IMR-90 (cell line): ENCODE measurements around the gene PSENEN. TPM values are rescaled to one million over a fixed set of nuclear protein-coding genes. Genes with fewer than 3 reads are reported as not detected.

Source experiments
- ATAC-seq: fragments of 200-7000 bp; cut with Tn5 transposase; 2 replicates; pipeline ENCODE4 v1.9.1; 2020; ENCODE audit warnings: low read depth, mild to moderate bottlenecking, moderate library complexity
- BruUV-seq: library from RNA; stranded (reverse); fragments of 400-500 nt; replicated peaks from 2 replicates; lab custom pipeline; 2021; lab: Mats Ljungman, UMichigan
- CTCF ChIA-PET: fragments of 300-600 bp; formaldehyde crosslinking; extraction: SDS; loops from one replicate; lab custom pipeline; 2021; ENCODE audit warnings: antibody characterized with exemption; lab: Yijun Ruan, JAX
- POLR2A ChIA-PET: fragments of 300-600 bp; sonication (Branson Sonifier 250); formaldehyde crosslinking; loops from one replicate; lab custom pipeline; 2022; ENCODE audit warnings: antibody characterized with exemption; ENCODE audit not compliant: unreplicated experiment; lab: Charles Lee
- DNase-seq: peaks from one replicate; pipeline ENCODE4 v3.0.0; 2013
- H2AFZ ChIP-seq: replicated peaks from 2 replicates; pipeline ENCODE3; 2013; ENCODE audit warnings: low read length, mild to moderate bottlenecking; ENCODE audit not compliant: poor library complexity
- H2AK5ac ChIP-seq: 2 replicates; pipeline ENCODE4 v1.6.1; 2013; ENCODE audit warnings: low read depth, low read length, inconsistent platforms
- H2AK9ac ChIP-seq: replicated peaks from 2 replicates; pipeline ENCODE3; 2013; ENCODE audit warnings: mild to moderate bottlenecking, low read depth, low read length, moderate library complexity; ENCODE audit not compliant: poor library complexity
- H2BK120ac ChIP-seq: 2 replicates; pipeline ENCODE4 v1.6.1; 2013; ENCODE audit warnings: low read depth, low read length, inconsistent platforms
- H2BK15ac ChIP-seq: 3 replicates; pipeline ENCODE4 v1.6.1; 2013; ENCODE audit warnings: low read depth, low read length, inconsistent platforms
- H2BK20ac ChIP-seq: 2 replicates; pipeline ENCODE4 v1.6.1; 2013; ENCODE audit warnings: low read depth, mild to moderate bottlenecking, inconsistent platforms, low read length, moderate library complexity
- H2BK5ac ChIP-seq: 2 replicates; pipeline ENCODE4 v1.6.1; 2013; ENCODE audit warnings: mild to moderate bottlenecking, low read depth, low read length, inconsistent platforms; ENCODE audit not compliant: poor library complexity, severe bottlenecking
- H3K14ac ChIP-seq: replicated peaks from 2 replicates; pipeline ENCODE4 v1.6.1; 2013; ENCODE audit warnings: low read depth, low read length, inconsistent platforms
- H3K18ac ChIP-seq: 2 replicates; pipeline ENCODE4 v1.6.1; 2013; ENCODE audit warnings: low read depth, low read length, control low read depth
- H3K23ac ChIP-seq: 2 replicates; pipeline ENCODE4 v1.6.1; 2013; ENCODE audit warnings: low read depth, low read length, inconsistent platforms
- H3K27ac ChIP-seq: 2 replicates; pipeline ENCODE4 v1.5.1; 2013; ENCODE audit warnings: mild to moderate bottlenecking, control low read depth, low read length; ENCODE audit not compliant: insufficient read depth
- H3K27me3 ChIP-seq: 2 replicates; pipeline ENCODE4 v1.6.1; 2013; ENCODE audit warnings: low read length; ENCODE audit not compliant: control insufficient read depth, insufficient read depth
- H3K36me3 ChIP-seq: 2 replicates; pipeline ENCODE4 v1.6.1; 2013; ENCODE audit warnings: low read length, mixed read lengths; ENCODE audit not compliant: control insufficient read depth, insufficient read depth
- H3K4ac ChIP-seq: 2 replicates; pipeline ENCODE4 v1.6.1; 2013; ENCODE audit warnings: low read depth, low read length, inconsistent platforms
- H3K4me1 ChIP-seq: 2 replicates; pipeline ENCODE4 v1.6.1; 2013; ENCODE audit warnings: low read length, mixed read lengths; ENCODE audit not compliant: control insufficient read depth, insufficient read depth
- H3K4me2 ChIP-seq: 2 replicates; pipeline ENCODE4 v1.6.1; 2013; ENCODE audit warnings: low read depth, mild to moderate bottlenecking, control low read depth, low read length, moderate library complexity
- H3K4me3 ChIP-seq: 2 replicates; pipeline ENCODE4 v1.5.1; 2013; ENCODE audit warnings: low read depth, mild to moderate bottlenecking, control low read depth, low read length, moderate library complexity; ENCODE audit not compliant: insufficient read depth
- H3K56ac ChIP-seq: 2 replicates; pipeline ENCODE4 v1.6.1; 2013; ENCODE audit warnings: low read length, inconsistent platforms; ENCODE audit not compliant: insufficient read depth; ENCODE audit errors: extremely low read depth
- H3K79me1 ChIP-seq, 2 experiments: 2 replicates each; pipeline ENCODE4 v1.6.1; 2013; ENCODE audit warnings: low read length in 2 of 2, inconsistent platforms in 1 of 2, low read depth in 1 of 2
- H3K9ac ChIP-seq: 2 replicates; pipeline ENCODE4 v1.6.1; 2013; ENCODE audit warnings: low read depth, low read length, control low read depth
- H3K9me1 ChIP-seq: 2 replicates; pipeline ENCODE4 v1.6.1; 2013; ENCODE audit warnings: low read length, inconsistent platforms; ENCODE audit not compliant: insufficient read depth
- H3K9me3 ChIP-seq: 2 replicates; pipeline ENCODE4 v1.6.1; 2013; ENCODE audit warnings: low read length; ENCODE audit not compliant: control insufficient read depth, insufficient read depth
- H4K20me1 ChIP-seq: 2 replicates; pipeline ENCODE4 v1.6.1; 2013; ENCODE audit warnings: low read length, inconsistent platforms; ENCODE audit not compliant: insufficient read depth
- H4K5ac ChIP-seq: 2 replicates; pipeline ENCODE4 v1.6.1; 2013; ENCODE audit warnings: mild to moderate bottlenecking, low read depth, low read length, control low read depth
- H4K8ac ChIP-seq, 2 experiments: 2 replicates each; pipeline ENCODE4 v1.6.1; 2013; ENCODE audit warnings: low read depth in 2 of 2, low read length in 2 of 2, control low read depth in 1 of 2, inconsistent platforms in 1 of 2
- H4K91ac ChIP-seq: 2 replicates; pipeline ENCODE4 v1.6.1; 2013; ENCODE audit warnings: low read depth, low read length, inconsistent platforms; ENCODE audit not compliant: insufficient read depth
- BHLHE40 ChIP-seq: fragments of 150-350 bp; IDR thresholded peaks from 2 replicates; pipeline ENCODE4 v1.6.1; 2016; ENCODE audit warnings: mild to moderate bottlenecking, low read depth, low read length
- CEBPB ChIP-seq: IDR thresholded peaks from 2 replicates; pipeline ENCODE4 v1.6.1; 2012; ENCODE audit warnings: low read depth, low read length, improper control_type of control experiment
- CHD1 ChIP-seq: IDR thresholded peaks from 2 replicates; pipeline ENCODE4 v1.6.1; 2012; ENCODE audit warnings: low read depth, low read length, improper control_type of control experiment
- CTCF ChIP-seq: conservative IDR thresholded peaks from 2 replicates; pipeline ENCODE4 v1.5.1; 2012; ENCODE audit warnings: mild to moderate bottlenecking, low read depth, low read length, improper control_type of control experiment
- ELK1 ChIP-seq: fragments of 150-350 bp; IDR thresholded peaks from 2 replicates; pipeline ENCODE4 v1.6.1; 2016; ENCODE audit warnings: low read depth, mild to moderate bottlenecking, low read length, moderate library complexity, borderline replicate concordance
- FOS ChIP-seq: fragments of 150-350 bp; IDR thresholded peaks from 2 replicates; pipeline ENCODE4 v1.6.1; 2016; ENCODE audit warnings: low read depth, low read length
- MAFK ChIP-seq: IDR thresholded peaks from 2 replicates; pipeline ENCODE4 v1.6.1; 2012; ENCODE audit warnings: low read depth, low read length, improper control_type of control experiment
- MAZ ChIP-seq: IDR thresholded peaks from 2 replicates; pipeline ENCODE4 v1.6.1; 2012; ENCODE audit warnings: low read depth, mild to moderate bottlenecking, low read length, improper control_type of control experiment, moderate library complexity, borderline replicate concordance
- MXI1 ChIP-seq: IDR thresholded peaks from 2 replicates; pipeline ENCODE4 v1.6.1; 2012; ENCODE audit warnings: low read depth, mild to moderate bottlenecking, low read length, moderate library complexity, borderline replicate concordance
- NFE2L2 ChIP-seq: fragments of 150-350 bp; IDR thresholded peaks from 2 replicates; pipeline ENCODE4 v1.6.1; 2016; ENCODE audit warnings: low read depth, mild to moderate bottlenecking, low read length
- POLR2A ChIP-seq: IDR thresholded peaks from 2 replicates; pipeline ENCODE4 v1.6.1; 2012; ENCODE audit warnings: mild to moderate bottlenecking, low read depth, low read length
- RAD21 ChIP-seq: IDR thresholded peaks from 2 replicates; pipeline ENCODE4 v1.6.1; 2012; ENCODE audit warnings: low read length, improper control_type of control experiment
- RCOR1 ChIP-seq: IDR thresholded peaks from 2 replicates; pipeline ENCODE4 v1.6.1; 2012; ENCODE audit warnings: mild to moderate bottlenecking, low read length, improper control_type of control experiment; ENCODE audit not compliant: insufficient replicate concordance
- RFX5 ChIP-seq: IDR thresholded peaks from 2 replicates; pipeline ENCODE4 v1.8.0; 2012; ENCODE audit warnings: low read depth, mild to moderate bottlenecking, low read length, moderate library complexity
- SMC3 ChIP-seq: fragments of 150-350 bp; IDR thresholded peaks from 2 replicates; pipeline ENCODE4 v1.6.1; 2016; ENCODE audit warnings: low read depth, mild to moderate bottlenecking, antibody characterized with exemption, low read length, moderate library complexity
- USF2 ChIP-seq: fragments of 150-350 bp; IDR thresholded peaks from 2 replicates; pipeline ENCODE4 v1.6.1; 2017; ENCODE audit warnings: mild to moderate bottlenecking, antibody characterized with exemption, low read length, low read depth
- WGBS, 2 experiments: methylation state at CpG; one replicate each; pipeline versions ENCODE4 v1.1.5 to v1.1.7; 2013; ENCODE audit warnings: missing lambda C conversion rate in 2 of 2; ENCODE audit not compliant: insufficient read length in 1 of 2; ENCODE audit errors: extremely low coverage in 2 of 2; 5-methylcytosine and 5-hydroxymethylcytosine counted together
- dilution Hi-C: fragments of 300-500 bp; cut with HindIII; formaldehyde crosslinking; loops from one replicate; pipeline ENCODE4 v1.14.3; 2018; ENCODE audit warnings: low sequenced_read_pairs; ENCODE audit not compliant: unreplicated experiment
- in situ Hi-C: fragments of 300-500 bp; cut with MboI; formaldehyde crosslinking; loops from 3 replicates; pipeline ENCODE4 v1.14.3; 2019; ENCODE audit warnings: low sequenced_read_pairs, inconsistent platforms, mixed read lengths
- intact Hi-C: fragments of 100-400 bp; cut with micrococcal nuclease; formaldehyde crosslinking; loops from 2 replicates; pipeline ENCODE4 v1.10.0; 2022
- polyA plus RNA-seq, 3 experiments: library from polyadenylated mRNA; depleted of rRNA; stranded (reverse); fragments of >200 nt; gene quantifications; 2 replicates each; pipeline ENCODE4 v1.2.3, GENCODE V29; 2012; ENCODE audit warnings: low replicate concordance in 1 of 3
- total RNA-seq: library from RNA; depleted of rRNA; stranded (reverse); fragments of >200 nt; gene quantifications from 2 replicates; pipeline ENCODE4 v1.2.3, GENCODE V29; 2012

PSENEN gene
- total and polyA plus RNA-seq, 2 of the 4 experiments (the other 2 are of a cell fraction): 9.0 to 47.0 TPM

- no peak overlapping the region for H2AK5ac ChIP-seq
- no peaks in the 10 kb centered on the region for H3K27me3 ChIP-seq
- H3K27ac ChIP-seq: no peak overlapping the region
- no peaks in the 10 kb centered on the region for H3K9me3 ChIP-seq
- no peak overlapping the region for H4K5ac ChIP-seq
- POLR2A ChIA-PET: no interaction called here
- no peak overlapping the region for H2AFZ ChIP-seq
- no peak overlapping the region for H3K4me3 ChIP-seq
- H3K14ac ChIP-seq: no peak overlapping the region
- H4K91ac ChIP-seq: no peak overlapping the region
- DNase-seq: no peak
- H2BK15ac ChIP-seq: no peak overlapping the region
- H2AK9ac ChIP-seq: no peak overlapping the region
- intact Hi-C loops (no loop called here), in situ Hi-C loops (no loop called here), dilution Hi-C loops (no loop called here)
- no peak overlapping the region for H3K4me2 ChIP-seq
- H2BK5ac ChIP-seq: no peak overlapping the region
- no peaks in the 10 kb centered on the region for H3K79me1 ChIP-seq
- CTCF ChIA-PET: no interaction called here
- WGBS, 2 experiments: 88% methylated on average over 4 of the region's 34 CpGs; no CpG with 5 or more reads in 1 of the 2 experiments
- no peaks in the 10 kb centered on the region for H3K4me1 ChIP-seq
- H4K20me1 ChIP-seq: no peaks in the 10 kb centered on the region
- no peak overlapping the region for H4K8ac ChIP-seq
- TF ChIP-seq ELK1 (no peak), NFE2L2 (no peak), RFX5 (no peak), POLR2A (no peak), MAFK (no peak), RAD21 (no peak), CTCF (no peak), MXI1 (no peak), BHLHE40 (no peak), USF2 (no peak), FOS (no peak), CEBPB (no peak), SMC3 (no peak), CHD1 (no peak), MAZ (no peak), RCOR1 (no peak)
- ATAC-seq: no peak; the same call in 1 of the 2 replicates
- H3K36me3 ChIP-seq: peaks cover 20% of the 10 kb centered on the region
- no peak overlapping the region for H3K9ac ChIP-seq
- no peak overlapping the region for H3K4ac ChIP-seq
- no peaks in the 10 kb centered on the region for H3K9me1 ChIP-seq
- H3K18ac ChIP-seq: no peak overlapping the region
- no peak overlapping the region for H3K56ac ChIP-seq
- no peak overlapping the region for H2BK120ac ChIP-seq
- no peak overlapping the region for H3K23ac ChIP-seq
- H2BK20ac ChIP-seq: no peak overlapping the region
- no TSS peak for BruUV-seq
Observed at GRCh38 chr19:35767288-35768081, 22.0 kb downstream of the PSENEN start.
